HepG2 (cell line): ENCODE measurements around the gene WNT3A. TPM values are rescaled to one million over a fixed set of nuclear protein-coding genes. Genes with fewer than 3 reads are reported as not detected.
A peak's percentile ranks its signal among the peaks of the same experiment; 100 is the strongest.

Source experiments
- BRD4 ChIP-seq: sonication (generic); formaldehyde crosslinking; IDR thresholded peaks from 2 replicates; pipeline ENCODE4 v1.4.0; 2020; ENCODE audit warnings: missing genetic modification reagents
- CAMTA2 ChIP-seq: sonication (generic); formaldehyde crosslinking; IDR thresholded peaks from 2 replicates; pipeline ENCODE4 v1.4.0; 2020; ENCODE audit warnings: mild to moderate bottlenecking, missing genetic modification reagents, borderline replicate concordance
- CEBPG ChIP-seq: IDR thresholded peaks from 2 replicates; pipeline ENCODE4 v1.6.1; 2016
- CEBPZ ChIP-seq: IDR thresholded peaks from 2 replicates; pipeline ENCODE4 v1.6.1; 2012; ENCODE audit warnings: low read length, improper control_type of control experiment
- DZIP1 ChIP-seq: sonication (generic); formaldehyde crosslinking; IDR thresholded peaks from 2 replicates; pipeline ENCODE4 v1.5.0; 2020; ENCODE audit warnings: mild to moderate bottlenecking, missing genetic modification reagents
- ETS1 ChIP-seq: sonication (generic); formaldehyde crosslinking; IDR thresholded peaks from 2 replicates; pipeline ENCODE4 v1.4.0; 2020; ENCODE audit warnings: missing genetic modification reagents
- FOSL1 ChIP-seq: sonication (generic); formaldehyde crosslinking; IDR thresholded peaks from 2 replicates; pipeline ENCODE4 v1.9.0; 2021; ENCODE audit warnings: missing genetic modification reagents, borderline replicate concordance
- IRF2 ChIP-seq: IDR thresholded peaks from 2 replicates; pipeline ENCODE4 v1.6.1; 2018; ENCODE audit warnings: missing genetic modification reagents, missing compliant biosample characterization
- IRX3 ChIP-seq: sonication (generic); formaldehyde crosslinking; IDR thresholded peaks from 2 replicates; pipeline ENCODE4 v1.8.1; 2023; ENCODE audit warnings: mild to moderate bottlenecking, low read depth, missing genetic modification reagents, borderline replicate concordance
- KLF16 ChIP-seq, 2 experiments: sonication (generic) in 1 of 2; formaldehyde crosslinking in 1 of 2; IDR thresholded peaks; 2 replicates each; pipeline versions ENCODE4 v1.6.1 to v1.8.0; 2016 to 2023; ENCODE audit warnings: missing genetic modification reagents in 2 of 2, missing compliant biosample characterization in 1 of 2
- MXD1 ChIP-seq: sonication (generic); formaldehyde crosslinking; IDR thresholded peaks from 2 replicates; pipeline ENCODE4 v1.4.0; 2020; ENCODE audit warnings: mild to moderate bottlenecking, missing genetic modification reagents
- MYNN ChIP-seq: sonication (generic); formaldehyde crosslinking; IDR thresholded peaks from 2 replicates; pipeline ENCODE4 v1.4.0; 2020; ENCODE audit warnings: mild to moderate bottlenecking, low read depth, missing genetic modification reagents
- NFKB2 ChIP-seq: sonication (generic); formaldehyde crosslinking; IDR thresholded peaks from 2 replicates; pipeline ENCODE4 v1.4.0; 2020; ENCODE audit warnings: missing genetic modification reagents, borderline replicate concordance
- NRL ChIP-seq: sonication (generic); formaldehyde crosslinking; IDR thresholded peaks from 2 replicates; pipeline ENCODE4 v1.5.0; 2020; ENCODE audit warnings: missing genetic modification reagents, mild to moderate bottlenecking, moderate library complexity, borderline replicate concordance
- POLR2AphosphoS2 ChIP-seq: IDR thresholded peaks from 2 replicates; pipeline ENCODE4 v1.6.1; 2011; ENCODE audit warnings: low read depth, low read length, improper control_type of control experiment
- POLR2AphosphoS5 ChIP-seq: IDR thresholded peaks from 2 replicates; pipeline ENCODE4 v1.6.1; 2012; ENCODE audit warnings: low read depth, low read length
- PRMT3 ChIP-seq: sonication (generic); formaldehyde crosslinking; IDR thresholded peaks from 2 replicates; pipeline ENCODE4 v1.8.1; 2022; ENCODE audit warnings: low read depth, mild to moderate bottlenecking, moderate library complexity, missing genetic modification reagents, borderline replicate concordance
- RBM22 ChIP-seq: fragments of 200-400 bp; formaldehyde crosslinking; optimal IDR thresholded peaks from 2 replicates; pipeline ENCODE3; 2017; ENCODE audit warnings: mild to moderate bottlenecking, low read length, moderate library complexity
- YEATS4 ChIP-seq: sonication (generic); formaldehyde crosslinking; IDR thresholded peaks from 2 replicates; pipeline ENCODE4 v1.4.0; 2020; ENCODE audit warnings: missing genetic modification reagents, borderline replicate concordance
- ZBTB7A ChIP-seq: sonication (generic); formaldehyde crosslinking; IDR thresholded peaks from 2 replicates; pipeline ENCODE4 v1.8.0; 2022; ENCODE audit warnings: mild to moderate bottlenecking, missing genetic modification reagents
- ZNF33A ChIP-seq: sonication (generic); formaldehyde crosslinking; IDR thresholded peaks from 2 replicates; pipeline ENCODE4 v1.5.1; 2020; ENCODE audit warnings: missing genetic modification reagents, mild to moderate bottlenecking, moderate library complexity, borderline replicate concordance
- ZNF598 ChIP-seq: sonication (generic); formaldehyde crosslinking; IDR thresholded peaks from 2 replicates; pipeline ENCODE4 v1.5.1; 2020; ENCODE audit warnings: mild to moderate bottlenecking, missing genetic modification reagents, borderline replicate concordance
- ZNF629 ChIP-seq: sonication (generic); formaldehyde crosslinking; conservative IDR thresholded peaks from 2 replicates; pipeline ENCODE4 v1.5.0; 2020; ENCODE audit warnings: missing genetic modification reagents
- ZNF891 ChIP-seq: sonication (generic); formaldehyde crosslinking; IDR thresholded peaks from 2 replicates; pipeline ENCODE4 v1.5.0; 2020; ENCODE audit warnings: mild to moderate bottlenecking, missing genetic modification reagents
- polyA plus RNA-seq, 8 experiments: library from polyadenylated mRNA; depleted of rRNA in 3 of 8; stranded (reverse) in 7 of 8; unstranded in 1 of 8; fragments of >200 nt; fragmentation: Illumina TruSeq in 4 of 8; extraction: Trizol in 4 of 8; gene quantifications; 2 replicates each; pipeline versions ENCODE4 v1.2.1 to v1.2.3, GENCODE V29; 2011 to 2016; ENCODE audit warnings: low read depth in 4 of 8, missing spikeins in 1 of 8, mixed read lengths in 1 of 8; ENCODE audit not compliant: insufficient read depth in 1 of 8
- total RNA-seq, 5 experiments: library from RNA; depleted of rRNA; stranded (reverse); fragments of >200 nt; fragmentation: Illumina TruSeq; extraction: Trizol; gene quantifications; 2 replicates each; pipeline ENCODE4 v1.2.3, GENCODE V29; 2016; ENCODE audit warnings: low read depth in 1 of 5

WNT3A gene
- total and polyA plus RNA-seq, 2 of the 13 experiments (the other 11 are each of a cell fraction or from before 2014, with no cell fraction given): not detected

- TF ChIP-seq FOSL1 (CRISPR knock-in tag) (no peak), YEATS4 (no peak), BRD4 (no peak), IRF2 (CRISPR knock-in tag) (no peak), CEBPZ (no peak), DZIP1 (0 out of 2 replicates have a peak, but pooled peaks have one; percentile 54), RBM22 (peak; percentile 58), IRX3 (no peak), ZBTB7A (CRISPR knock-in tag) (0 out of 2 replicates have a peak, but pooled peaks have one; percentile 20), KLF16 (CRISPR knock-in tag; IDR thresholded peaks at IDR 0.05) (no peak), NRL (CRISPR knock-in tag) (0 out of 2 replicates have a peak, but pooled peaks have one; percentile 62), POLR2AphosphoS2 (peak; percentile 54; the same call in 1 of the 2 replicates), MXD1 (CRISPR knock-in tag) (0 out of 2 replicates have a peak, but pooled peaks have one; percentile 25), POLR2AphosphoS5 (peak; percentile 8; the same call in 1 of the 2 replicates), NFKB2 (CRISPR knock-in tag) (no peak), ETS1 (CRISPR knock-in tag) (no peak), CEBPG (CRISPR knock-in tag) (no peak), PRMT3 (no peak), ZNF891 (peak; percentile 71; the same call in 1 of the 2 replicates), ZNF629 (CRISPR knock-in tag) (no peak), ZNF33A (no peak), MYNN (no peak), ZNF598 (no peak), CAMTA2 (CRISPR knock-in tag) (0 out of 2 replicates have a peak, but pooled peaks have one; percentile 52)
Observed at GRCh38 chr1:228099331-228099732, 92.5 kb downstream of the WNT3A start (continued).
